Measurements from ENCODE around the gene CARD11. TPM values are rescaled to one million over a fixed set of nuclear protein-coding genes. Genes with fewer than 3 reads are reported as not detected.

CARD11 gene
- total RNA-seq, 1 donor from 2014 or later: 0.80 TPM

DNA sequence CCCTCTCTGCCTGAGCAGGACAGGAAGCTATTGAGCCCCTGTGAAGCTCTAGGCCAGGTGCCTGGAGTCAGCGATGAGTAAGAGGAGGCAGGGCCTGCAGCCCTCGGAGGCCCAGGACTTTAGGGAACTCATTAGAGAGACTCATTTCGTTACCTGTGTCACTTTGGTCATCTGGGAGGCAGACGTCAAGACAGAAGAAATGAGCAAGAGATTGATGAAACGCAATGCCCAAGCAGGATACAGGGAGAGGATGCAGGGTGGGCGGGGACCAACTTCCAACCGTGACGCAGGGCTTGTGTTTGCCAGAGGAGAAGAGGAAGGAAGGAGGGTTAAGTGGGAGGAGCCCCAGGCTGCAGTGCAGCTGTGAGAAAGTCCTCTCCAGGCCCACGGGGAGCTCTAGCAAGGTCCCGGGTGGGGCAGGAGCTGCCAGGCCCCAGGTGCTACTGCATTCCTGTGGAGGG is 173.2 kb downstream of the CARD11 start:
- peak; percentile 49 for ATAC-seq

DNA sequence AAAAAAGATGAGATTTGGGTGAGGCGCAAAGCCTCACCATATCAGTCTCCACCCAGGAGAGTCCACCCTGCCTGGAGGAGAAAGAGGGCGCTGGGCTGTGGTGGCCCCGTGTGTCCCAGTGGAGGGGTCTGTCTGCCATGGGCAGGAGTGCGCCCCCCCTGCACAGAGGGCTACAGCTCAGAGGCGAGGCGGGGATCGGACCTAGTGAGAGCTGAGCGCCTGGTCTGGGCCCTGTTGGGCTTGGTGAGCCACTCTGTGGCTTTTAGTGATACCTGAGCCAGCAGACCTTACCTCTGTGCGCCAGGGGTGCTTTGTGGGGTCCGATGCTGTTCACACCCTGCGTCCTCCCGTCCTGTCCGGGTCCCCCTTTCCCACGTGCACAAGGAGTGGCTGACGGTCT is 173.7 kb downstream of the CARD11 start:
- no peak for ATAC-seq

DNA sequence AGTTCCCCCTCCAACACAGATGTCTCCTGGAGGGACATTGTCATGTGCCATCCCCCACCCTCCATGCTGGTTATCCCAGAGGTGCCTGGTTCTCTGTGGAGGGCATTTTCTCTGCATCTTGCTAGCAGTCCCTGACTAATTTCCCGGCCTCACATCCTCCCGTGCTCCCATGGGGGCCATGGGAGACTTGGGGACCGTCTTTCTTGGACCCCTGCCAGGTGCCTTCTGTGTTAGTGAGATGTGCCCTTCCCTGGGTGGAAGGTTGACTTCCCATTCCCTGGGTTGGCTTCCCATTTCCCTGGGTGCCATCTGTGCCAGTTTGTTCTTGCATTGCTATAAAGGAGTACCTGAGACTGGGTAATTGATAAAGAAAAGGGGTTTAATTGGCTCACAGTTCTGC is 177.1 kb downstream of the CARD11 start:
- no peak for ATAC-seq

DNA sequence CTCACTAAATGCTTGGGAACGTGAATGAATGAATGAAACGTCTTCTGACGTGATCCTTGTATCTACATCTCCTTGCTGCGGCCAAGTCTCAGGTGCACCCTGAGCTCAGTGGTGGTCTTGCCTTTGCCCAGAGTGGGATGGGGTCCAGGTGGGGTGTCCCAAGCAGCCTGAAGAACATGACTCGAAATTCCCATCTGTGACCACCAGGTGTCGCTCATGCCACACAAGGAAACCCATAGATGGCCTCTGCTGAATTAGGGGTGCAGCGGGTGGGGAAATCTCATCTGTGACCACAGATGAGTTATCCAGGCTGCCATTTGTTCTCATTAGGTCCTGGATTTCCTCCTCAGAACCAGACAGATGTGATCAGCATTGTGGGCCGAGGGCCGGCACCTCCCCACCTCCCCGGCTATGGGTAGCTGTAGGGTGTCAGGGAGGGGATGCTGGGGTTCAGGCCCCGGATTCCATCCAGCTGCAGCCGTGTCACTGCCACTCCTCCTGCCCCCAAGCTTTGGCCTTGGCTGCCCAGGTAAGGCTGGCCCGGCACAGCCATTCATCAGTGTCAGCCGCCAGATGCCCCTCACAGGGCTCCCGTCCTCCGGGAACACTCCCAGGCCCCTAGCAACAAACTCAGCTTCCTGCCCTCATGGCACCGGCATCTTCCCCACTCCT is 178.5 kb downstream of the CARD11 start:
- ATAC-seq: peak; percentile 46

DNA sequence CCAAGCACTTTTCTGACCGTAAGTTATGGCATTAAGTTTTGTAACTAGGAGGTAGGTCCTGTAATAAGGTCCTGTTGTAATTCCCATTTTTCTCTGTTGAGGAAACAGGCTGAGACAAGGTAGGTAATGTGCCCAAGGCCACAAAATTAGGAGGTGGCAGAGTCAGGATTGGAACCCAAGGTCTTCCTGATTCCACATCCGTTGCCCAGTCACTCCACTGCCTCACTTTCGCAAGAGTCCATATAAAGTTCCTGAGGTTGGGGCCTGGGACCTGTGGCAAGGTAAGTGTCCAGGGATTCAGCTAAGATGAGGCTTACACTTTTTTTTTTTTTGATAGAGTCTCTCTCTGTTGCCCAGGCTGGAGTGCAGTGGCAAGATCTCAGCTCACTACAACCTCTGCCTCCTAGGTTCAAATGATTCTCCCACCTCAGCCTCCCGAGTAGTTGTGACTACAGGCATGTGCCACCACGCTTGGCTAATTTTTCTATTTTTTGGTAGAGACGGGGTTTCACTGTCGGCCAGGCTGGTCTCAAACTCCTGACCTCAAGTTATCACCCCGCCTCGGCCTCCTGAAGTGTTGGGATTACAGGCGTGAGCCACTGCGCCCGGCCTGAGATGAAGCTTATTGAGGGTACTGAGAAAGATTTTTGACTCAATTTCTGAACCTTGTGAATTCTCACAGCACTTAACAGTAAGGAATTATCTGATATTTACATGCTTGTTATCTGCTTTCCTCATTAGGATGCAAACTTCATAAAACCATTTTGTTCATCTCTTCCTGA is 179.3 kb downstream of the CARD11 start:
- ATAC-seq: no peak

DNA sequence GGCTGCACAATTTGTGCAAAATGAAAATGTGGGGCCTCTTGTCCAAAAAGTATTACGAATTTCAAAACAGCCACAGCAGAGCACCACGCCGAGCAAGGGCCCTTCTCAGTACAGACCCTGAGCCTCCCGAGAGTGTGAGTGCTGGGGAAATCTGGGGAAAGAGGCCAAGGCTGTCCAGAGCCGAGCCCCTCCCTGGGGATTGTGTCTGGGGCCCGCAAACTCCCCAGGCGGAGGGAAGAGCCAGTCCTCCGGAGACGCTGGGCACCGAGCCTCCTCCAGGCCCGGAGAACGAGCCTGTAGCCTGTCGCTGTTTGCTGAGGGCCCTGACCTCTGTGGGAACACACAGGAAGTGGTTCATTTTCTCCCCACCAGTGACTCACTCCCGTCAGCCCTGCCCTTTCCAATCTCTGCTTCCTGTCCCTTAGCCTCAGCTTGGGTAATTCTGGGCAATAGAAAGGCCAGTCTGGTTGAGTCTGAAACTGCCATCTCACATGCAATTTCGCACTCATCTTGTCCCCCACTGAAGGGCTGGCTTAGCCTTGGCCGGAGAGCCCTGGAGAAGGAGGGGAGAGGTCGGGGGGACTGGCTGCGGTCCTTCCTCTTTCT is 180.1 kb downstream of the CARD11 start:
- peak; percentile 89 for ATAC-seq

DNA sequence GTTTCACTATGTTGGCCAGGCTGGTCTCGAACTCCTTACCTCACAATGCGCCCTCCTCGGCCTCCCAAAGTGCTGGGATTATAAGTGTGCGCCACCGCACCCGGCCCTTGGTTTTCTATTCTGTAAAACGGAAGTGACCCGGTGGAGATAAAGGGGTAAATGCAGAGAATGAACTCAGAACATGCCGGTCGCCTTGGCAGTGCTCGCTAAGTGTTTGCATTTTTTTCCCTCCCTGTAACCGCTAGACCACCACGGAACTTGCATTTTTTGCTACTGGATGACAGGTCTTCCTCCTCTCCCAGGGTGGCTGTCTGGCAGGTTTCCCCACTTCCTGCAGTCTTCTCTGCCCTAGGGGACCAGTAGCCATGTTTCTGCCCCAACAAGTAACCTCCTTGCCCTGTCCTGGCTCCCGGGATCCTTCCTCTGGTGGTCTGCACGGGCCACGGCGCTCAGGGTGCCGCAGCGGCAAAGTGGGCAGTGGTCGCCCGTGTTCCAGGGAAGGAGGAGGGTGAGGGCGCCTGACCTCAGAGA is 180.8 kb downstream of the CARD11 start:
- ATAC-seq: no peak

DNA sequence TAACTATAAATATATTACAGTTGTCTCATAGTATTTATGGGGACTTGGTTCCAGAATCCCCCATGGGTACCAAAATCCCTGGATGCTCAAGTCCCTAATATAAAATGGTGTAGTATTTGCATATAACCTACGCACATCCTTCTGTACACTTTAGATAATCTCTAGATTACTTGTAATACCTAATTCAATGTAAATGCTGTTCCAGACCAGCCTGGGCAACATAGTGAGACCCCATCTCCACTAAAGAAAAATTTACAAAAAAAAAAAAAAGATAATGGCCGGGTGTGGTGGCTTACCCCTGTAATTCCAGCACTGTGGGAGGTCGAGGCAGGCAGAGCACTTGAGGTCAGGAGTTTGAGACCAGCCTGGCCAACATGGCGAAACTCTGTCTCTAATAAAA is 182.2 kb downstream of the CARD11 start:
- ATAC-seq: no peak

DNA sequence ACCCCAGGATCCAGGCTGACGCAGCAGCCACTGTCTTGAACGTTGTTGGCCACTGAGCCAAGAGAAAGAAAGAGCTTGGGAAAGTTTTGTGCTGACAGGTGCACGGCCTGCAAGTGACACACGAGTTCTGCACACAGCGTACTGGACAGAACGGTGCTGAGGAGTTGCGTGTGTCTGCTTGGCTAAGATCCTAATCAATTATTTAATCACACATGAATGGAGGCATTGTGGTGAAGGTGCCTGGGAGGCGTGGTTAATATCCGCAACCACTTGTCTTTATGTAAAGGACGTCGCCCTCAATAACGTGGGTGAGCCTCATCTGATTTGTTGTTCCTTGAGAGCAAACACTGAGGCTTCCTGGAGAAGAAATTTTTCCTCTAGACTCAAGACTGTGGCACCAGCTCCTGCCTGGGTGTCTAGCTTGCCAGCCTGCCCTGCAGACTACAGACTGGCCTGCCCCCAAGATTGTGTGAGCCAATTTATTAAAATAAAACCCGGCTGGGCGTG is 183.0 kb downstream of the CARD11 start:
- peak; percentile 19 for ATAC-seq

DNA sequence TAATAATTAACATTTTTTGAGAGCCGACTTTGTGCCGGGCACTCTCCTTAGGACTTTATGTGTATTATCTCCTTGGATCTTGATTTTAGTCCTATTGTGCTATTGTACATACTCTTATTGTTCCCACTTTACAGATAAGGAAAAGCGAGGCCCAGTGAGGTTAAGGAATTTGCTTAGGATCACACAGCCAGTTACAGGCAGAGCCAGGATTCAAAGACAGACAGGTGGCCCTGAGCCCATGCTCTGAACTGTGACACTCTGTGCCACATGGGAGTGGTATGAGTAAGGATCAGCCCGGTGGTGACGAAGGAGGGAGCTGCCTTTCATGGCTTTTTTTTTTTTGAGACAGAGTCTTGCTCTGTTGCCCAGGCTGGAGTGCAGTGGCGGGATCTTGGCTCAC is 183.7 kb downstream of the CARD11 start:
- ATAC-seq: no peak

DNA sequence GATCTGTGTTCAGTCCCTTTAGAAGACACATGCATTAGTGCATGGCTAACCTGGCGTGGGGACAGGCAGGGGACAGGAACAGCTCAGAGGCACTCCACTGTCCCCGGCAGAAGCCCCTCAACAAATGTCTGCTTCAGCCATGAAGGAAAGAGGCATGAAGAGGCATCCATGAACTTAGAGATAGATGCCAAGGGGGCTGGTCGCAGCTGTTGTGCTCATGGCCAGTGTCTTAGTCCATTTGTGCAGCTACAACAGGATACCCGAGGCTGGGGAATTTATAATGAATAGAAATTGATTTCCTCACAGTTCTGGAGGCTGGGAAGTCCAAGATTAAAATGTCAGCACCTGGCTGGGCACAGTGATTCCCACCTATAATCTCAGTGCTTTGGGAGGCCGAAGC is 185.0 kb downstream of the CARD11 start:
- ATAC-seq: no peak

DNA sequence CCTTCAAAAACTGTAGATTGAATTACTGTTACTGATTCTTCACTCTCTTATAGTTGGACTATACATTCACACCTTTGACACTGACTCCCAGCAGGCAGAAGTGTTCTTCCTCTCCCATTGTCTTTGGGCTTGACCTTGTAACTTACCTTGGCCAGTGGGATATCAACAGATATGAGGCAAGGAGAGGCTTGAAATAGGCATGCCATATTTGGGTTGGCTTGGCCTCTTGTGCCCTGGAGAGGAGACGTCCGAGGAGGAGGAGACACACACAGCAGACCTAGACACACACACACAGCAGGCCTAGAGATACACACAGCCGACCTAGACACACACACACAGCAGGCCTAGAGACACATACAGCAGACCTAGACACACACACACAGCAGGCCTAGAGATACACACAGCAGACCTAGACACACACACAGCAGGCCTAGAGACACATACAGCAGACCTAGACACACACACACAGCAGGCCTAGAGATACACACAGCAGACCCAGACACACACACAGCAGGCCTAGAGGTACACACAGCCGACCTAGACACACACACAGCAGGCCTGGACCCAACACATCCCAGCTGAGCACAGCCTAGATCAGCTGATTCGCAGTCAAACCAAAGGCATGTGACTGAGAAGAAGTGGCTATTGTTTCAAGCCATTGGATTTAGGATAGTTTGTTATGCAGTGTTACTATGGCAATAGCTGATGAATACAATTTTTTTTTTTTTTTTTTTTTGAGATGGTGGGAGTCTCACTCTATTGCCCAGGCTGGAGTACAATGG is 187.1 kb downstream of the CARD11 start:
- ATAC-seq: no peak

Other genes starting within 250 kb of the CARD11 start
- 7.5 TPM for gene GNA12, start 199.6 kb downstream of the CARD11 start, total RNA-seq

All from esophagus mucosa (tissue), 1 donor.